CD4-positive, alpha-beta T cell treated with Interleukin-6 at 100 ng/mL for 8 hours (primary cell): Measurements from ENCODE around the gene VPS35L.
"Not testable (repeated sequence)": the region's sequence is repeated elsewhere in the genome, so short reads cannot be mapped to it uniquely, and the experiment has no call there.

Experiments used
- DNase-seq: peaks from one replicate; pipeline ENCODE4 v3.0.0-alpha.2; 2020; ENCODE audit warnings: mixed read lengths, low spot score

Gene VPS35L

DNA sequence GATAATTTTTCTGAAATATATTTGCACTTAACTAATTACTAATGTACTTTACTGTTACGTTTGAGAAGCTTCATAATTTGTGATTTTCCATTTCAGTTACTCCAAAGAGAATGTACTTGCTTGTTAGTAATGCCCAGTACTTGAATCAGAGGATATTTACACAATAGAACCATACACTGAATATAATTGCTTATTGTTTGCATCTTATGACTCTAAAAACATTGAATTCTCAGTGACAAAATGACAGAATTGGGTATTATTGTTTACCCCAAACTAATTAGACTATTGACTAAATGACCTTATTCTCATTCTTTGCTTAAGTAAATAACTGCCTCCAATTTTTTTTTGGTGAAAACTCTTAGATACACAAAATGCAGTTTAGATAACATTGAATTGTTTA lies 22.9 kb upstream of the VPS35L start:
- DNase-seq: no peak

GRCh38 chr16:19540241-19540970 lies 15.1 kb upstream of the VPS35L start:
- DNase-seq: no peak

DNA sequence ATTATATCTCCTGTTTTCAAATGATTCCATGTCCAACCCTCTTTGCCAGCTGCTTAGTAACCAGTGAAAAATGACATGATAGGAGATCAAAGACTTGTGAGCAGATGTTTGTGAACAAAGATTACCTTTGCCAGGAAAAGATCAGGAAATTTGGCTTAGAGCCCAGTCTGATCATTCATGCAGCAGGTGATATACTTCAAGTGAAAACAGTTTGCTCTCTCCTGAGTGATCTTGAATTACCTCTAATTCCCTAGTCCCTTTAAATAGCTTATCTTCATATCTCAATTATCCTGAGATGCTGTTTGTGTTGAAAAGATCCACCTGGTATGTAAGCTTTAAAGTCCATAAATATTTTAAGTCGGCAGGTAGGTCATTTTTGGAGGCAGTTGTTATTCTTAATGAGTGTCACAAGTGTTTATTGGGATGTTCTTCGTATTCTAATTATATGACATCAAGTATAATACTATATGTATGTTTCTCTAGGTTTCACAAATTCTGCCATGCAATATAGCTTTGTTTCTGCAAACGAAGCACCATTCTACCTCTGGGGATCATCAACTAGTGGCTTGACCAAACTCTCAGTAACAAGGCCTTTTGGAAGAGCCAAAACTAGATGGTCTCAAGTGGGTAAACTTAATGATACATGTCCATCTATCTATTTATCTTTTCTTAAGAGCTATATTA lies 13.2 kb upstream of the VPS35L start:
- DNase-seq: no peak

DNA sequence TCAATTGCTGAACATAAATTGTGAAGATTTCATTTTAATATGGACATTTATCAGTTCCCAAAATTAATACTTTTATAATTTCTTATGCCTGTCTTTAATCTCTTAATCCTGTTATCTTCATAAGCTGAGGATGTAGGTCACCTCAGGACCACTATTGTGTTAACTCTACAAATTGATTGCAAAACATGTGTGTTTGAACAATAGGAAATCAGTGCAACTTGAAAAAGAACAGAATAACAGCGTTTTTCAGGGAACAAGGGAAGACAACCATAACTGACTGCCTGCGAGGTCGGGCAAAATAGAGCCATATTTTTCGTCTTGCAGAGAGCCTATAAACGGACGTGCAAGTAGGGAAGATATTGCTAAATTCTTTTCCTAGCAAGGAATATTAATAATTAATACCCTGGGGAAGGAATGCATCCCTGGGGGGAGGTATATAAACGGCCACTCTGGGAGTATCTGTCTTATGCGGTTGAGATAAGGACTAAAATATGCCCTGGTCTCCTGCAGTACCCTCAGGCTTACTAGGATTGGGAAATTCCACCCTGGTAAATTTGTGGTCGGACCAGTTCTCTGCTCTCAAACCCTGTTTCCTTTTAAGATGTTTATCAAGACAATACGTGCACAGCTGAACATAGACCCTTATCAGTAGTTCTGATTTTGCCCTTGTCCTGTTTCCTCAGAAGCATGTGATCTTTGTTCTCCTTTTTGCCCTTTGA lies 12.1 kb upstream of the VPS35L start:
- DNase-seq: not testable (repeated sequence)

- DNase-seq: no peak
Measured at GRCh38 chr16:19548144-19548543, 7.4 kb upstream of the VPS35L start.

DNA sequence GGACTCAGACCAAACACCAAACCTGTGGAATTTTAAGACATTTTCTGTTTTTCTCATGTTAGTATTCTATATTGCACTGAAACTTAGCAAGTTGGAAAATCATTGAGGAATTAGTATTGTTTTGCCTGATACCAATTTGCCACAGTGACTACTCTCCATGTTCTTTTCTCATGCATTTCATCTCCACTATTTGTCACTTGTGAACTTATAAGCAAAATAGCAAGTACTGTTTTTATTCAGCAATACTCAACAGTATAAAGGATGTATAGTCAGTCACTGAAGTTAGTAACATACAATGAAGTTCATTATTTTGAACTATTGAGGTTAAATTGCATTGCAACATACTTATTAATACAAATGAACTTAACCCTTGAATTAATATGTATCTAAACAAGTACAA lies 5.8 kb upstream of the VPS35L start:
- DNase-seq: no peak

DNA sequence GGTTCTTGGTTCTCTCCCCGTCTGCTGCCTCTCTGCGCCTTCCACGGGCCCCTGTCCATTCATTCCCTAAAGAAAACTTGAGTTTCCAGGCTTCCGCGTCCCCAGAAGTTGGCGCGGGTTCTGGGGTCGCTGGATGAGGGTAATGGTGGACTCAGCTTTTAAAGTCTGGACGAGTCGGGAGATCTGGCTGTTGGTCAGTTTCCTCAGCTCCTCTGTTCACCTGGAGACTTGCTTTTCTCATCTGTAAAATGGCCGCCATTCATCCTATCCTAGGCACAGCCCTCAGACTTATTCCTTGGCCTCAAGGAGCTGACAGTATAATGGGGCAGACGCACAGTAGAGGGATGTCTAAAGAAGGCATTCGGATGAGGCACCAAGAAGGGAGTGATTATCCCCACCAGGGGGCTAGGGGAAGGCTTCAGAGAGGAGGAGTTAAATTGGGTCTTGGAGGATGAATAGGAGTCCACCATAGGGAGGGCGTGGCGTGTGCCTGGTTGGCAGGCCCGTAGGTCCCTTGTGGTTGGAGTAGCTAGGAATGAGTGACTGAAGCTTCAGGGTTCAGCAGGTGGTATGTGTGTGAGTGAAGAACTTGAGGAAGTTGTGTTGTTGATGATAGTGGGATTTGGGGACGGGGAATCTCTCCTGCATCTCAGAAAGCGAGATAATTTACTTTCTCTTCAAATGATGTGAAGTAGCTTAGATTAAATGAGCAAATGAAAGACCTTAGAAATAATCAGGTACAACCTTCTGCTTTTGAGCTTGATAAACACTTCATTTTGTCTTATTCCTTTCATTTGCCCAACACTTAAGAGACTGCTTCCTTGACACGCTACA lies 652 bp downstream of the VPS35L start:
- peak; percentile 2 for DNase-seq

DNA sequence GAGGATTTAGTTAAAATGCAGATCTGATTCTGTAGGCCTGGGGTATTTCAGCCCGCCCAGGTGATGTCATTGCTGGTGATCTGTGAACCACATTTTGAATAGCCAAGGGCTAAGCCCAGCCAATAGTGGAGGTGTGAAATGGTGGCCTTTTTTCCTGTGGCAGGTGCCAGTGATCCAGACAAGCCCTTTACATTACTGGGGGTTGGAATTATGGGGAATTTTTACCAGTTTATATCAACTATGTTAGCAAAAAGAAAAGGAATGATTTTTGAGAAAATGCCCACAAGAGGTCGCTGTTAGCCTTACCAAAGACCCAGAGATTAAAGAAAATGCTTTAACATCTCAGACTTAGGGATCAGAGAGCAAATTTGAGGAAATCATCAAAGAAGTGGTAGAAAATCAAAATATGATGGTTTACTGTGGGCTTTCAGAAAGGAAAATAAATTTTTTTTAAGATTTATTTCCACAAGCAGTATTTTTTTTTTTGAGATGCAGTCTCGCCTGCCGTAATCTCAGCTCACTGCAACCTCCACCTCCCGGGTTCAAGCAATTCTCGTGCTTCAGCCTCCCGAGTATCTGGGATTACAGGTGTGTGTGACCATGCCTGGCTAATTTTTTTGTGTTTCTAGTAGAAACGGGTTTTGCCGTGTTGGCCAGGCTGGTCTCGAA lies 3.9 kb downstream of the VPS35L start:
- peak; percentile 51 for DNase-seq

DNA sequence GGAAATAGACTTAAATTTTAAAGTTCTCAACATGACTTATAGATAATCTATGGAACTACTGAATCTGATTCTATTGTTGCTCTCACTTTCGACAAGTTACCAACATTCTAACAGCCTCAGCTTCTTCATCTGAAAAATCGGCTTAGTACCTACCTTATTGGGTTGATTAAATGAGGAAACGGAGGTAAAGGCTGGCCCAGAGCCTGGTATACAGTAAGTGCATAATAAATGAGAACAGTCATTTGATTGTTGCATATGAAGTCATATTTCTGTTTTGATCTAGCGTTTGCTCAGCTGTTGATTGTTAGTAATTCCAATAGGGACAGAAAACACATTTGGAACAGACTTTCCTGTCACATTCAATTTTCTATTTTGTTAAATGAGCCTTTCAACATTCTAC lies 4.6 kb downstream of the VPS35L start:
- DNase-seq: no peak

- DNase-seq: no peak
Measured at GRCh38 chr16:19563377-19563776, 7.9 kb downstream of the VPS35L start.

GRCh38 chr16:19566362-19566761 lies 10.9 kb downstream of the VPS35L start:
- DNase-seq: no peak

DNA sequence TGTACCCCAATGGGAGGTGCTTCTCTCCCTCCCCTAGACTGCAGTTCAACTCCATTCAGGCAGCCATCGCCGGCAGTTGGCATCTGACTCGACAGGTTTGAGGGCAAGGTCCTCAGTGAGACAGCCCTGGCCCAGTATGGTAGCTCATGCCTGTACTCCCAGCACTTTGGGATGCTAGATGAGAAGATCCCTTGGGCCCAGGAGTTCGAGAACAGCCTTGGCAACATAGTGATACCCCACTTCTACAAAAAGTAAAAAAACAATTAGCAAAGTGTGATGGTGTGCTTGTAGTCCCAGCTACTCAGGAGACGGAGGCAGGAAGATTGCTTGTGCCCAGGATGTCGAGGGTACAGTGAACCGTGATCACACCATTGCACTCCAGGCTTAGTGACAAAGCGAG lies 12.1 kb downstream of the VPS35L start:
- no peak for DNase-seq

GRCh38 chr16:19573997-19574396 lies 18.5 kb downstream of the VPS35L start:
- DNase-seq: no peak

DNA sequence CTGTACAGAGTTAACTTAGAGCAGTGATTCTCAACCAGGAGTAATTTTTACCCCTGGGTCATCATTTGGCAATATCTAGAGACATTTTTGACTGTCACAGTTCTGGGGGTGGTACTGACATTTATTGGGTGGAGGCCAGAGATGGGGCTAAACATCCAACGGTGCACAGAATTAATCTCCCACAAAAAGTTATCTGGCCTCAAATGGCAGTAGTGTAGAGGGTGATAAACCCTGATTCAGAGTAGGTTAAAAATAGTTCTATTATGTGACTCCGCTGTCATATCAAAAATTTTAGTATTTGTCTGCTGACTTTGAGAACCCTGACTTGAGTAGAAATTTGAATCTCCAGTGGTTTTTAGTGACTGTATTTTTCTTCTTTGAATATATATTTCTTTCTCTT lies 19.1 kb downstream of the VPS35L start:
- DNase-seq: no peak

DNA sequence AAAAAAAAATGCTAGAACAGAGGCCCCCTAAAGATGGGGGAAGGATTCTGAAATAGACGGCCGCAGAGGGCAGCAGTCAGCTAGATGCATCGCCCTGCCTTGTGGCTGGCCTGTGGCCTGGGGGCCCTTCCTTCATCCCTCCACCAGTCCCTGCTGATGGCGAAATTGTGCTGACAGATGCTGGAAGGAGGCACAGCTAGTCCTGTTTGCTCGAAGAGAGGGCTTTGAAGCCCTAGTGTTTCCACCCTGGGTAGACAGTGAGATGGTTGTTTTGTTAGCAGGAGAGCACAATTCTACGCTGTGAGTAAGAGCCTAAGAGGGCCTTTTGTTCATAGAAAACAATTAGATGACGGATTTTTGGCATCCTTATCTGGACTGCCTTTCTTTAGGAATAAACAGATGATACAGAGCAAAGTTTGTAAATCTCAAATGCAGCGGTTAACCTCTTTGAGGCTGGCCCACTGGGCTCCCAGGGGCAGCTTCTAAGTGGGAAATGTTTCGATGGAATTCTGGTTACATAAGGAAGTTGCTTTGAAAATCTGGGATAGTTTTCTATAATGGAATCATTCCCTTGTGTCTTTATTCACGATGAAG lies 23.0 kb downstream of the VPS35L start:
- DNase-seq: no peak

DNA sequence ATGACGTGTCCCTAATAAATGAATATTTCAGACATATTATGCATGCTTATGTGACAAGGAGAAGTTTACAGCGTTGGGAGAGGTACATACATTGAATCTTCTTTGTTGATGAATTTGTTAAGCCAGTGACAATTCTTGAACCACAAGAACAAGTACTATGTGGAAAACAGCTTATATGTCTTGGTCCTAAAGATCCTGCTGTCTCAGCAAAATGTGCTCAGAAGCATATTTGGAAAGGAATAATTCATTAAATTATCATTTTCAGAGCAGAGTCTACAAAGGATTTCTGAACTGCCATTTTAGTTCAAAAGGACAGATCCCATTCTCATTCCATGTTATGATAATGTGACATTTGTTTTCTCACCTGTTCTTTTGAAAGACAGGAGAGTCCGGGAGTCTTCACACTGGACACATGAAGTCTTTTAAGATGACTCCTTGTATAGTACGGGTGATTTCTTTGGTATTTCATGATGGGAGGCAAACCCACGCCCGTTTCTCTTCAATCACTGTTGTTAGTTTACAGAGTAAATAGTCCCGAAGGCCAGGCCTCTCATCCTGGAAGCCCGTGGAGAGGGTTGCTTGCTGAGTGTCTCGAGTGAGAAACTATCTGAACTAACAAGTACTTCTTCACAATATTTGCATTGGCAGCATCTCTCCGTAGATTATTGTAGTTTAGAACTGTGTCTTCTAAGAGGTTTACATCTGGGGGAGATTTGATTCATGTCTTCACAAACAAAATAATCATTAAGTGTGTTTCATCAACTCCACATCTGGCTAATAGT lies 26.7 kb downstream of the VPS35L start:
- no peak for DNase-seq

- DNase-seq: peak; percentile 36
Measured at GRCh38 chr16:19583665-19584300, 28.3 kb downstream of the VPS35L start.

DNA sequence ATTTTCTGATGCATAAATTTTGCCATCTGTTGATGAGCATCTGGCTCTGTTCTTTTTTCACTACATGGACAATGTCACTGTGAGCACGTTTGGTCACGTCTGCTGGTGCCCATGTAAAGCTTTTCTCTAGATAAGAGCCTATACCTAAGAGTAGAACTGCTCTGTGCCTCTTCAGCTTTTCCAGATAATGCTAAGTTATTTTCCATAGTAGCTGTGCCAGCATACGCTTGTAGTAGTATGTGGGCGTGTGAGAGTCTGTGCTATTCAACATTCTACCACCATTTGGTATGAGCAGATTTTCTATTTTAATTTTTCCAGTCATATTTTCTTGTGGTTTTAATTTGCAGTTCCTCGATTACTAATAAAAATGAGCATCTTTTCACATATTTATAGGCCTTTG lies 33.2 kb downstream of the VPS35L start:
- no peak for DNase-seq

GRCh38 chr16:19589106-19589505 lies 33.6 kb downstream of the VPS35L start:
- DNase-seq: no peak

DNA sequence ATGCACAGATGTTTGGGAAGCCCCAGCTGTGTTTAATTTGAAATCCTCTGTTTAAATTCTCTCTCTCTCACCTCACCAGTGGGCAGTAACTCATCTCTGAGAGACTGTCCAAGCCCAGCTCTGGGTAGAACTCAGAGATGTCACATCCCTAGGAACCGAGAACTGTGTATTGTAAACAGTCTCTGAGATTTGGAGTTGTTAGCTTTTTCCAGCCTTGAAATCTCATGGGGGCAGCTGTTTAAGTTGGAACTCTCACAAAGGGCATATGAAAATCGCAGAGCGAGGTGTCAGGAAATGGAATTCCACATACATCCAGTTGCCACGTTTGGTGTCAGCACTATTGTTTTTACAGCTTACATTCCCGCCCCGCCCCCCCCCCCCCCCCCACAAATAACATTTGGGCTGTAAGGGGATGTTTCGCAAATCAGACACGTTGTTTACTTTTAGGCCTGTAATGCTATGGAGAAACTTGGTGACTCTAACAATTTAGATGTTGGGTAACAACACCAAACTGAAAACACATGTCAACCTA lies 34.3 kb downstream of the VPS35L start:
- no peak for DNase-seq
